Lower leg skin (tissue), 3 donors: ENCODE measurements around the gene AANAT.

Source experiments
- CTCF ChIP-seq, 3 donors: fragments of 450-650 bp; IDR thresholded peaks; one replicate each; pipeline ENCODE4 v1.5.1; 2016; ENCODE audit warnings: antibody characterized with exemption in 3 of 3, mild to moderate bottlenecking in 3 of 3, moderate library complexity in 2 of 3
- POLR2A ChIP-seq, 2 donors: fragments of 450-650 bp; IDR thresholded peaks; one replicate each; pipeline ENCODE4 v1.6.1; 2016 to 2017; ENCODE audit warnings: antibody characterized with exemption in 2 of 2, mild to moderate bottlenecking in 1 of 2, moderate library complexity in 1 of 2

GRCh38 chr17:76431509-76431908, 35.9 kb upstream of the AANAT start:
- TF ChIP-seq POLR2A (IDR thresholded peaks at IDR 0.05) (no peak), CTCF (IDR thresholded peaks at IDR 0.05) (no peak)
